K562 (cell line): ENCODE results near the gene VEGFC.

Experiments used
- ATF1 ChIP-seq, 2 experiments: fragments of 450-650 bp in 1 of 2; IDR thresholded peaks; 2 replicates each; pipeline ENCODE4 v1.6.1; 2016; ENCODE audit warnings: missing compliant biosample characterization in 1 of 2, missing genetic modification characterization in 1 of 2
- RFX5 ChIP-seq: IDR thresholded peaks from 2 replicates; pipeline ENCODE4 v1.6.1; 2011; ENCODE audit warnings: low read depth, mild to moderate bottlenecking, improper control_type of control experiment, low read length
- ZBTB8A ChIP-seq: fragments of 450-650 bp; IDR thresholded peaks from 2 replicates; pipeline ENCODE4 v1.6.1; 2018; ENCODE audit warnings: mild to moderate bottlenecking, moderate library complexity; ENCODE audit not compliant: partially characterized antibody
- ZNF239 ChIP-seq: fragments of 250-450 bp; sonication (Bioruptor Pico); IDR thresholded peaks from 2 replicates; pipeline ENCODE4 v1.4.0; 2020; ENCODE audit warnings: mild to moderate bottlenecking
- TF ChIP-seq, protein P1 (sequence below), 3 experiments: IDR thresholded peaks in 2 of 3; conservative IDR thresholded peaks in 1 of 3; 2 replicates each; pipeline ENCODE4 v1.5.1; 2011 to 2012; ENCODE audit warnings: low read length in 3 of 3, mild to moderate bottlenecking in 3 of 3, control low read depth in 2 of 3, improper control_type of control experiment in 1 of 3, inconsistent platforms in 1 of 3, low read depth in 1 of 3, mixed read lengths in 1 of 3, moderate library complexity in 1 of 3; ENCODE audit not compliant: insufficient read depth in 2 of 3

DNA sequence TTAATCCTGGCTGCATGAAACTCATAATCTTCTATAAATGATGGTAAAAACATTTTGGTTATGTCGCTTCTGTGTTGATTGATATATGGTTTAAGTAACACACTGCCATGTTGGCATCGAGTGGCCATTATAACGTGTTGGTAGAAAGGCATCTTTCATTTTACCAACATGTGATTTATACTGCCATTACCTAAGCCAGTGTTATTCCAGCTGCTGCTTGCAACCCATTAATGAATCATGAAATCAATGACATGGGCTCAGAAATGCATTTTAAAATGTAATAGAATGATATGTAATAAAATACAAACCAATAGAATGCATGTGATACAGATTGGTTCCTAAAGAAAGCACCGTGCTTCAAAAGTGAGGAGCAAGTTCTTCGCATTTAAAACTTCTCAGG lies 102.0 kb downstream of the VEGFC start:
- TF ChIP-seq ZBTB8A (no peak), ATF1 (CRISPR knock-in tag; IDR thresholded peaks at IDR 0.05) (no peak), ATF1 (tag; IDR thresholded peaks at IDR 0.05) (no peak), ZNF239 (CRISPR knock-in tag) (no peak), RFX5 (no peak)
- TF ChIP-seq, protein P1, sequence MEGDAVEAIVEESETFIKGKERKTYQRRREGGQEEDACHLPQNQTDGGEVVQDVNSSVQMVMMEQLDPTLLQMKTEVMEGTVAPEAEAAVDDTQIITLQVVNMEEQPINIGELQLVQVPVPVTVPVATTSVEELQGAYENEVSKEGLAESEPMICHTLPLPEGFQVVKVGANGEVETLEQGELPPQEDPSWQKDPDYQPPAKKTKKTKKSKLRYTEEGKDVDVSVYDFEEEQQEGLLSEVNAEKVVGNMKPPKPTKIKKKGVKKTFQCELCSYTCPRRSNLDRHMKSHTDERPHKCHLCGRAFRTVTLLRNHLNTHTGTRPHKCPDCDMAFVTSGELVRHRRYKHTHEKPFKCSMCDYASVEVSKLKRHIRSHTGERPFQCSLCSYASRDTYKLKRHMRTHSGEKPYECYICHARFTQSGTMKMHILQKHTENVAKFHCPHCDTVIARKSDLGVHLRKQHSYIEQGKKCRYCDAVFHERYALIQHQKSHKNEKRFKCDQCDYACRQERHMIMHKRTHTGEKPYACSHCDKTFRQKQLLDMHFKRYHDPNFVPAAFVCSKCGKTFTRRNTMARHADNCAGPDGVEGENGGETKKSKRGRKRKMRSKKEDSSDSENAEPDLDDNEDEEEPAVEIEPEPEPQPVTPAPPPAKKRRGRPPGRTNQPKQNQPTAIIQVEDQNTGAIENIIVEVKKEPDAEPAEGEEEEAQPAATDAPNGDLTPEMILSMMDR (IDR thresholded peaks at IDR 0.05 in 2 of 3, conservative IDR thresholded peaks at IDR 0.05 in 1 of 3; ENCODE audit: insufficient read depth in 2 of 3, low read depth in 1 of 3, low read length in 3 of 3): no peak
